GM21381 (cell line): Measurements from ENCODE around the gene ROCK2.
A peak's percentile ranks its signal among the peaks of the same experiment; 100 is the strongest.

Experiments used
- ATAC-seq: cut with Tn5 transposase; IDR thresholded peaks from one replicate; pipeline ENCODE4 v1.9.1; 2021; ENCODE audit warnings: mild to moderate bottlenecking, moderate library complexity; ENCODE audit not compliant: unreplicated experiment

Gene ROCK2

DNA sequence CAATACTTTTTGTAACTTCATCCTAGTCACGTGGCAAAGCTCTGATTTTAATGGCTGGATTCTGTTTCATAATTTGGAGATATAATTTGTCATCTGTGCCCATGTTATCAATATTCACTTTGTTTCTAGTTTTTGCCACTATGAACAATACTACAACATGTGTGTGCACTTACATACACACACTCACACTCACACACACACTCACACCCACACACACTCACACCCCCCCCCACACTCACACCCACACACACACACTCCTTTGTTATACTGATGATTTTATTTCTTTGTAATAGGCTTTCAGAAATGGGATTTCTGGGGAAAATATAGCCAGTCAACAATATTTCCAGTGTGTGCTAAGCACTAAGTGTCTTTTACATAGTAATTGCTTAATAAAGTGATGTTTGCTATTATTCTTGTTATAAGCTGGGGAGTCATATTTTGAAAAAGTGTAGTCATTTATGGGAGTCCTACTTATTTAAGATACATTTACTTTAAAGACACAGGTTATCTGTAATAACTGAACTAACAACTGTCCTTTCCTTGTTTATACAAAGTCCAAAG lies 22.8 kb upstream of the ROCK2 start:
- no peak for ATAC-seq

DNA sequence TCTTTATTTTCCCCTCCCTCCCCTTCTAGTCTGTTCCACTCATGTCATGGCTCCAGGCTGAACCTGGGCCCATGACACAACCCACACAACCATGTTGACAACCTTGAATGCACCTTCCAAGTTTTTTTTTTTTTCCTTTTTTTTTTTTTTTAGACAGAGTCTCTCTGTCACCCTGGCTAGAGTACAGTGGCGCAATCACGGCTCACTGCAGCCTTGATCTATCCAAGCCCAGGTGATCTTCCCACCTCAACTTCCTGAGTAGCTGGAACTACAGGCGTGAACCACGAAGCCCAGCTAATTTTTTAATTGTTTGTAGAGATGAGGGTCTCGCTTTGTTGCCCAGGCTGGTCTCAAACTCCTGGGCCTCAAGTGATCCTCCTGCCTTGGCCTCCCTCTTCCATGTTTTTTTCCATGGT lies 21.9 kb upstream of the ROCK2 start:
- no peak for ATAC-seq

- no peak for ATAC-seq
These were observed 20.9 kb upstream of the ROCK2 start for GRCh38 chr2:11365096-11365879.

GRCh38 chr2:11364565-11364887 lies 20.1 kb upstream of the ROCK2 start:
- ATAC-seq: no peak

DNA sequence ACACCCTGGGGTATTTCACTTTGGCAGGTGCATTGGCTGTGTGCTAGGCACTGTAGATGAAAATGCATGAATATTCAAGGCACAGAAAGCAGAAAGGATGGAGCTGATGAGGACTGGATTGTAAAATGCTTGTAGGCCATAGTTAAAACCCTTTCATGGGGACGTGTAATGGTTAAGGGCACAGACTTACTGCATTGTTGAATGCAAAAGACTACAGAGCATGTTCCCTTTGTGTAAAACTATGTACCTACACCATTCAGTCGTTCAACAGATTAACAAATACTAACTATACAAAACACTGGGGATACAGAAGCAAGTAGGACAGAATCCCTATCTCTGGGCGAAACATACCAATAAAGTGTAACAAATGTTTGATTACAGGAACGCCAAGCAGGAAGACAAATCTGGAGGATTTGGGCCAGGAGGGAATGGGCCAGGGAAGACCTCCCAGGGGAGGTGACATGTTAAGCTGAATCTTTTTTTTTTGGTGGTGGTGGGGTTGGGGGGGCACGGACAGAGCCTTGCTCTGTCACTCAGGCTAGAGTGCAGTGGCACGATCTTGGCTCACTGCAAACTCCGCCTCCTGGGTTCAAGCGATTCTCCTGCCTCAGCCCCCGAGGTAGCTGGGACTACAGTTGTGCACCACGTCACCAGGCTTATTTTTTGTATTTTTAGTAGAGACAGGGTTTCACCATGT lies 19.6 kb upstream of the ROCK2 start:
- ATAC-seq: no peak

DNA sequence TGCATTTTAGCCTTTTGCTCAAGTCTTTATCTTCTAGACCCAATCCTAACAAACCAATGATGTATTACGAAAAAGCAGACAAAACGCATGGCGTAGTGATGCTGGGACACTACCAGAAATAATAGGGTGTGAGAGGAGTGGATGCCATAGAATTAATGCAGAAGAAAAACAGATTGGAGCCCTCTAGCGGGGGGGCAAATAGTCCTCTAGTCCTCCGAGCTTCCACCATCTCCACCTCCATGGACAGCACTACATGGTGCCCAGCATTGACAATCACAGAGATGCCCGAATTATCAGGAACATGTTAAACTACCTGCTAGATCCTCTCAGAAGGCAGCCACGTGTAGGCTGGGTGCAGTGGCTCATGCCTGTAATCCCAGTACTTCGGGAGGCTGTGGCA lies 15.4 kb upstream of the ROCK2 start:
- ATAC-seq: no peak

GRCh38 chr2:11357428-11357972 lies 13.1 kb upstream of the ROCK2 start:
- ATAC-seq: no peak

GRCh38 chr2:11356764-11357163 lies 12.3 kb upstream of the ROCK2 start:
- ATAC-seq: no peak

DNA sequence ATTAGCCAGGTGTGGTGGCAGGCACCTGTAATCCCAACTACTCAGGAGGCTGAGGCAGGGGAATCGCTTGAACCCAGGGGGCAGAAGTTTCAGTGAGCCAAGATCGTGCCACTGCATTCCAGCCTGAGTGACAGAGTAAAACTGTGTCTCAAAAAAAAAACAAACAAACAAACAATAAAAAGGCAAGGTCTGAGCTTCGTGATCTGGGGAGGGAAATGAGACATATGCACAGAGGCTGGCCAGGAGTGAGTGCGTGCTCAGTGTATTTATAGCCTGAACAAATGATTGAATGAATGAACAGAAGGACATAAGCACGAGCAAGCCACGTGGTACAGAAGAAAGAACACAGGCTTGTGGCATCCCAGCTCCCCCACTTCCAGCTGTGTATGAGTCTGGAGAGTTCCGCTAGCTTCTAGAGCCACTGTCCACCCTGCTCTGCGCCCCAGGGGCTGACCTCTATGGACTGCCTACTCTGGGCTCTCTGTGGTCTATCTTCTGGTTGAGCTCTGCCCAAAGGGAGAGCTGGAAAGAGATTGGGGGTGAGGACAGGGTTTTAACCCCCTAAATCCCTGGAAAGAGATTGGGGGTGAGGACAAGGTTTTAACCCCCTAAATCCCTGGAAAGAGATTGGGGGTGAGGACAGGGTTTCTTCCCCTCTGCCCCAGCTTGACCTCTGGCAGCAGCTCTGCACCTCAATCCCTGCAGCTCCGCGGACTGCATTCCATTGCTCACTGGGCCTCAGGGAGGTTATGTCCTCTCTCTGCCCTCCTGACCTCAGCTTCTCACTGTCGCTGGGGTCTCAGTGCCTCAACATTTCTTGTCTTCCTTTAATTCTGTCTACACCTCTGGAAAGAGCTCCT lies 11.0 kb upstream of the ROCK2 start:
- ATAC-seq: no peak

GRCh38 chr2:11354363-11355154 lies 10.1 kb upstream of the ROCK2 start:
- ATAC-seq: no peak

DNA sequence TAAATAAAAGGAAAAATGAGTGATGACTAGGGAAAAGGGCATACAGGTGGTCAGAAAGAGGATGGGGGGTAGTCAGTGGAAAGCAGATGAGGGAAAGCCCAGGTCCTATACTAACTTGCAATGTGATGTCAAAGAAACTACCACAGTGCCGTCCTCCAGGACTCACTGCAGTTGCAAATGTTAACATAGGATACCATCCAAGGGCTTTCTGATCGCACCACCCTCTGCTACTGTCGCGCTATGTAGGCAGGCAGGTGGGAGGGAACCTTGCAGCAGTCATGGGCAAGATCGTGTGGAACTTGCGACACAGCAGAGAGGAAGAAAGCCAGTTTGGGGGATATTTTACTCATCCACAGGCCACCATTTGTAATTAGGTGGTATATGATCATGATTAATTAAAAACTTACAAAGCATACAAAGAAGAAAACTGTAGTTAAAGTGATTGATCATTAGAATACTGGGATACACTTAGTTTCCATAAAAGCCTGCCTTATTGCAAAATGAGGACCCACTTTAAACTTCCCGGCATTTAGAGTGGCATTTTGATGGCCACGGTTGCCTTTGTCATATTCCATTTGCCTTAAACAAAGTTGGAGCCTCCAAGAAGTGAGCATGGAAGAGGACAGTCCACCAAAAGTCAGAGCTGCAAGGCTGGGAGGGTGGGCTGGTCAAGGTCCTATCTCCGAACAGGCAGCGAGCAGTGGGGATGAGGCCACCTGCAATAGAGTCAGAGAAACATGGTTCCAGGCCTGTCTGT lies 8.5 kb upstream of the ROCK2 start:
- no peak for ATAC-seq

DNA sequence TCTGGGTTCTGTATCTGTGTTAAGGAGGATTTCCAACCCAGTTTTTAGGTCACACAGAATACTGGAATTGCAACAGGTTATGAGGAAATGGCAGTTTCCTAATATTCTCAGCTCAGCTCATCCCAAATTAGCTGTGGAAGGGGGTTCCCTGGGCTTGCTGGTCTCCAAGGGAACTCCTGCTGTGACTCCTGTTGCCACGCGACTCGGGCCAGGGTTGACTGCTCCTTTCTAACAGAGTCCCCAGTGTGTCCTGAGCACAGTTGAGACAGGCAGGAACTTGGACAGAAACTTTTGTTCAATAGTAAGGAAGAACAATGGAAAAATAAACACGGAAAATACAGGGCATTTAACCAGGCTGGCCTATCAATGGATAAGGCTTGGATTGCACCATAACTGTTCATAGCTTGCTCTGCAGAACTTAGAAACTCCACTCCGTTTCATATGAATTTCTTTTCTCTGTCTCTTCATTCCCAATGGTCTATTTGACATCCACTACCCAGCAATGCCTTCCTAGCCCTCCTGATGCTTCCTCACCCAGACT lies 3.8 kb upstream of the ROCK2 start:
- ATAC-seq: no peak

- no peak for ATAC-seq
These were observed 3.0 kb upstream of the ROCK2 start for GRCh38 chr2:11347403-11347959.

GRCh38 chr2:11346023-11346482 lies 1.6 kb upstream of the ROCK2 start:
- ATAC-seq: no peak

DNA sequence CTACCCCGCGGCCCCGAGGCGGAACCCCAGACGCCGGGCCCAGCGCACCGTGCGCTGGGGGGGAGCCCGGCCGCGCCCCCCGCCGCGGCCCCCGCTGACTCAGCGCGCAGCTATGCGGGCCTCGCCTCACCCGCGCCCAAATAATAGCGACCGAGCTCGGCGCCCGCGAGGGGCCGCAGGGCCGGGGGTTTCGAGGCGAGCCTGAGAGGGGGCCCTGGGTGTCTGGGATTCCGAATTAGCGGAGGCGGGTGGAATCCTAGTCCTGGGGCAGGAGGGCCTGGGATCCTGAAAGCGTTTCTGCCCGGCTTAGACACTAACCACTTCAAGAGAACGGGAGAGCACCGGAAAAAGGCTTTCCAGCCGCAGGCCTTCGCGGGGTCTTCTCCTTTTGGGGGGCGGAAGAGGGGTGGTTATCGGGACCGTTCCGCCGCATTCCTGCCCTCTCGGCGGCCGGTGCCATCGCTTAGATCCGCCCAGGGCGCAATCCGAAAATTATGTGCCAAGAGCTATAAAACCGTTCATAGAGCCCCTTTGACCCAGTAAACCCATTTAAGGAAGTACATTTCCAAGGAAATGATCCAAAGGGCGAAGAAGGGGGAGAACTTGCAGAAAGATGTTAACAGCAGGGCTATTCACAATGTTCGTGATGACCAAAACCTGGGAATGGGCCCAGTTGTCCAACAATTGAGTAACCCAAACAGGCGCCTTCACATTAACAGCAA lies 681 bp upstream of the ROCK2 start:
- peak; percentile 30 for ATAC-seq

DNA sequence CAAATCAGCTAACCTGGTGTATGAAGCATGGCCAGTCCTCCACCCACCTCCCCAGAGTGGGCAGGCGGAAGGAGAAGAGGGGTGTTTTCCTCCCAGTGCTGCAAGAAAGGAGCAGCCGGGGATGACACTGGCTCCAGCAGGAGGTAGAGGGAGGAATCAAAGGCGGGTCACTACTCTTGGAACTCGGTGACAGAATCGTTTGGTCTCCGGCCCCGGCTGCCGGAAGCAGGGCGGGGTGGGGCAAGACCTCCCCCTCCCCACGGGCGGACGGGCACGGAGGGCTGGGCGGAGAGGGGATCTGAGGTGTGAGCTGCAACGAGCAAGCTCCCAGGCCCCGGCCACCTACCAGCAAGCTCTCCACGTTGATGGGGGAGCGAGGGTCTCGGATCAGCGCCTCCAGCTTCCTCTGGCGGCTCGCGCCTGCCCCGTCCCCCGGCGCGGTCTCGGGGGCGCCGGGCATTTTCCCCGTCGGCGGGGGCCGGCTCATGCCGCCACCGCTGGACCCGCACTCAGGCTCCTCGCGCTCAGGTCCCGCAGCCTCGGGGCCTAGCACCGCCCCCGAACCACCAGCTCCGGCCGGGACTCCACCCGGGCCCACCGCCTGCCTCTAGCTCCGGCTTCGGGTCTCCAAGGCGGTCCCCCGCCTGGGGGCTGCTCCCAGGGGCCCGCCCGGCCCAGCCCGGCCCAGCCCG lies 640 bp downstream of the ROCK2 start:
- ATAC-seq: peak; percentile 37

GRCh38 chr2:11343368-11343649 lies 1.1 kb downstream of the ROCK2 start:
- ATAC-seq: no peak
